Ammon's horn (tissue), 1 donor: ENCODE data around the gene CTNNA2.
A peak's percentile ranks its signal among the peaks of the same experiment; 100 is the strongest.
"Not testable (repeated sequence)": the region's sequence is repeated elsewhere in the genome, so short reads cannot be mapped to it uniquely, and the experiment has no call there.

ENCODE experiments used
- DNase-seq: peaks from one replicate; pipeline ENCODE4 v3.0.0-alpha.2; 2016; ENCODE audit warnings: low spot score

Gene CTNNA2

DNA sequence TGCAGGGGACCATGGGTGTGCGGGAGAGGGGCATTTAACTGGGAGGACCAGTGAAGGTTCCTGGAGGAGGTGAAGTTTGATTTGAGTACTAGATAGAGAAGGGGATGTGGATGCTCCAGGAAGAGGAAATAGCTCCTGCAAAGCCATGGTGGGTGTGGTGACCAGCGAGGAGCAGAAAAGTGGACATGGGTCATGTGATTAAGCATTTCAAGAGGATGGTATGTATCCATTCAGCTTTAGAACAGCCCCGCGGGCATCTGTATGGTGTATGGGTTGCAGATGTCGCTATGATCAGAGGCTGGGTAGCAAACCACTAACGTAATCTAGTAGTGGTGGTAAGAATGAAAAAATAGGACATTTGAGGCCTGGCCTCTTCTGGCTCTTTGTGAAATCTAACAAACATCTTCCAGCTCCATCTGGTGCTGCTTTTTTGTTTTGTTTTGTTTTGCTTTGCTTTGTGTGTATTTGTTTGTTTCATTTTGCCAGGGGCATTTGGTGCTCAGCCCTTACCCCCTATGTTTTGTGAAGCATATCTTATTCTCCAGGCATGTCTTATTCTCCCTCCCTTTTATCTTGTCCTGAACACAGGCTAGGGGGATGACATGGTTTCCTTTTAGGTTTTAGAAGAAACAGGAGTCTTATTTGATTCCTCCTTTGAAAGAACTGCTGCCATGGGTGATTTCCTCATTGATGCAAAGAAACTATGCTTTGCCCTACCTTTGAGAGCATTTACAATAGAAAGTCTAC lies 565.6 kb downstream of the CTNNA2 start:
- DNase-seq = no peak

DNA sequence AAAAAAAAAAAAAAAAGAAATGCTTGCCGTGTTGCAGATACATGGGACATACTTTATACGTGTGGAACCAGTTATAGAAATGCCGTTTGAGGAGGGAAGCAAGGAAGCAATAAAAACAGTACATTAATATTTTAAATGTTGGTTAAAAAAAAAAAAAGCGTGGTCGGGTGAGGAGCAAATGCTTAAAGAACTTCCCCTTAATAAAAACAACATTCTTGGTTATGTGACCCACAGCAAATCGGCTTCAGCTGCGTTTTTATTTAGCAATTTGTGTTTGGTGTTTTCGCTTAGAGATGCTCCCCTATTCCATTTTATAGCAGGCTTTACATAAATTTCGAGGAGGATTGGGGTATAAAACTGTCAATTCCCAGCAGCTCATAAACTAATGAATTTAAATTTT lies 568.1 kb downstream of the CTNNA2 start:
- no peak for DNase-seq

DNA sequence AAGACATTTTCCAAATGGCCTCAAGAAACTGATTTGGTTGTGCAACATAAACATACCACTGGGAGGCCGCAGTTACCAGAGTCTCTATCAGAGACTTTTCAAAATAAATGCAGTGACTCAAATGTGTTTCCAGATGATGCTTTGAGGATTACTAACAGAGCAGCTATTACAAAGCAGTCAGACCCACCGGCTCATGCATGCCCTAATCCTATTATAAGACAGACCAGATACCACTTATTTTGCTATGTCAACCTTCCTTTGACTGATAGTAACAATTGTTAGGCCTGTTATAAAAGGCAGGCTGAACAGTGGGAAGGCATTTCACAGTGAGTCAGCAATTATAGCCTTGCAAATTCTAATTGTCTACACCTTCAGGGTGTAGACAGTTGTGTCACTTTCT lies 574.0 kb downstream of the CTNNA2 start:
- no peak for DNase-seq

DNA sequence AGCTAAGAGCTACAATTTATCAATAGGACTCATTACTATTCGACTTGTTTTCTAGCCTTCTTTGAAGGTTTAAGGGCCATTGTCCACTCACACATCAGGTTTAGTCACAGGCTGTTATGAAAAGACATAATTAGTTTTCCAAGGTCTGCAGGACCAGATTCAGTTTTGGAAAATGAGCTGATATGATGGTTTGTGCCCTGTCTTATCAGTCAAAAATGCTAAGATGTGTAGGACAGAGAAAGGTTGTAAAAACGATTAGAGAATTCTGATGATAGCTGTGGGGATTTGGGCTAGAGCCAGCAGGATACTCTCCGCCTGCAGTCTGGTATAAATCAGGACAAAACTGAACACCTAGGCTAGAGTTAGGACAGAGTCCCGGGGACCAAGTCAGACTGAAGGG lies 578.4 kb downstream of the CTNNA2 start:
- DNase-seq = no peak

DNA sequence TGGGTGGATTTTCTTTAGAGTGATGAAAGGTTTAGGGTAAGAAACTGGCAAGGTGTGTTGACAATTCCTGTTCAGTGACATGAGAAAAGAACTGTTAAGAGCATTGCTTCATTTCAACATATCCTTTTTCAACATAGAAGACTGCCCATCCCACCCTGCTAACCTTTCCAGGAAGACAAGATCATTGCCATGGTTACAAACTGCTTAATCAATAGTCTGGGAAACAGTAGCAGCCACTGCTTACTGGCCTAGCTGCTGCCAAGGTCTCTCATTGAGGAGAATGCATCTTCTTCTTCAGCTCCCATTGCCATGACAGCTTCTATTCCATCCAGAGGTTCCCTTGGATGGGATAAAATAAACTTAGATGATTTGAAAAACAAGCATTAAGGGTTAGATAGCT lies 579.6 kb downstream of the CTNNA2 start:
- DNase-seq = no peak

DNA sequence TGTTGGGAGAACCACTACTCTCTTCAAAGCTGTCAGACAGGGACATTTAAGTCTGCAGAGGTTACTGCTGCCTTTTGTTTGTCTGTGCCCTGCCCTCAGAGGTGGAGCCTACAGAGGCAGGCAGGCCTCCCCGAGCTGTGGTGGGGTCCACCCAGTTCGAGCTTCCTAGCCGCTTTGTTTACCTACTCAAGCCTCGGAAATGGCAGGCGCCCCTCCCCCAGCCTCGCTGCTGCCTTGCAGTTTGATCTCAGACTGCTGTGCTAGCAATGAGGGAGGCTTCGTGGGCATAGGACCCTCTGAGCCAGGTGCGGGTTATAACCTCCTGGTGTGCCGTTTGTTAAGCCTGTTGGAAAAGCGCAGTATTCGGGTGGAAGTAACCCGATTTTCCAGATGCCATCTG lies 585.7 kb downstream of the CTNNA2 start:
- not testable (repeated sequence) for DNase-seq

DNA sequence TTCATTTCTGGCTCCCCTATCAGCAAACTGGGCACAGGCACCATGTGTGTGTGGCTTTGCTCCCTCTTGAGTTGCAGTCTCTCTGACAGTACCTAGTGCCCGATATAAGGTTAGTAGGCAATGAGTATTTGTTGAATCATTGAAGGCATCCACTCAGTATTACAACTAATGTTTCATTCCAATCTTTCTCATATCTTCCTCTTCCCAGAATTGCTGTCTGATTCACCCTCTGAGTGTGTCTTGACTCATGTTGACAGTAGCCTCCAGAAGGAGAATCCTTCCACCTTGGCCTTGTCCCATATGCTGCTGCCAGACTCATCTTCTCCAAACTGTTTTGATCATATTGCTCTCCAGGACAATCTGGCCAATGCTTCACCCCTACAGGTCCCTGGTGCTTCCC lies 589.2 kb downstream of the CTNNA2 start:
- DNase-seq = no peak

DNA sequence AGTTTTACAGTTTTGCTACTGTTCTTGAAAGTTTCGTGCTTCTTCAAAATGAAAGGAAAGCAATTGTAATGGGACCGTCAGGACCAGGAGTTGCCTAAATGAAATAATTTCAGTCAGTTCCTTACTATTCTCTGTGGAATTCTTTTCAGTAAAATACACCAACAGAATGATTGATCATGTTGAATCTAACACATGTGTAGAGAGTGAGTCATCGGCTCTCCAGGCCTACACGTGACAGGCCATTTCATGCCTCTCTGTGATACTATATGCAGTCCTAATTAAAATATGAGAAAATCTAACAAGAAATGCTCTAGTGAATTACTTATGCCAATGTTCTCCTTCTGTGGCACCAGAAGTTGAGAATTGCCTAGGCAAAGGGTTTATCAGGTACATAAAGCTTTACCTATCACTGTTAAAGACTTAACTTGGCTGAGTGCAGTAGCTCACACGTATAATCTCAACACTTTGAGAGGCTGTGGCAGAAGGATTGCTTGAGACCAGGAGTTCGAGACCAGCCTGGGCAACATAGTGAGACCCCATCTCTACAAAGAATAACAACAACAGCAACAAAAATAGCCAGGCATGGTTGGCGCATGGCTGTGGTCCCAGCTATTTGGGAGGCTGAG lies 592.3 kb downstream of the CTNNA2 start:
- no peak for DNase-seq

DNA sequence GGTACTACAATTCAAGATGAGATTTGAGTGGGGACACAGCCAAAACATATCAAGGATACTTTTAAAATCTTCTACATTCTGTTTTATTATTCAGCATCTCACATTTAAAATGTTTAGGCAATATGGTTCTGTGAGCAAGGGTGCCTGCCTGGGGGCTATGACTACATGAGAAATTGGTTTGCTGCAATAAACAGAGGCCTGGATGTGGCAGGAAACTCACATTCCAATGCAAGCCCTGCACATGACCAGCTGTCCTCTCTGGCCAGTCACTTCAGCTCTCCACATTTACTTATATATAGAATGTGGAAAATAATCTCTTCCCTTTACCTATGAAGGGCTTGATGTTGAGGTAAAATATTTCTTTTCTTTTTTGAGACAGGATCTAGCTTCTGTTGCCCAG lies 598.3 kb downstream of the CTNNA2 start:
- no peak for DNase-seq

DNA sequence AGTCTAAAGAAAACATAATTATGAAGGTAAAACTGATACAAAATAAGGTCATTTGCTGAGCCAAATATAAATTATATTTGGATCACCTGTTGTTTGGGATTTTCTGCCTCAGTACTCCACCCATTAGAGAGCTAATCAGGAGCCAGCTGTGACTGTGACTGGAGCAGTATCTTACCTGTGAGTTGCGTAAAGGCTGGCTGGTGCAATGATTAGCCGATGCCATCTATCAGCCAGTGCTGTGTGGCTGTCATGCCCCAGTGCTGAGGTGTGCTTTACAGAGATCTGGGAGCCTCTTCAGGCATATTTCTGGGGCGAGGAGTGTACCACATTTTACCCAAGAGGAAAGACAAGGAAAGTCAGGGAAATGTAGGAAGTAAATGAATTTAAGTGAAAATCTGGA lies 599.9 kb downstream of the CTNNA2 start:
- no peak for DNase-seq

DNA sequence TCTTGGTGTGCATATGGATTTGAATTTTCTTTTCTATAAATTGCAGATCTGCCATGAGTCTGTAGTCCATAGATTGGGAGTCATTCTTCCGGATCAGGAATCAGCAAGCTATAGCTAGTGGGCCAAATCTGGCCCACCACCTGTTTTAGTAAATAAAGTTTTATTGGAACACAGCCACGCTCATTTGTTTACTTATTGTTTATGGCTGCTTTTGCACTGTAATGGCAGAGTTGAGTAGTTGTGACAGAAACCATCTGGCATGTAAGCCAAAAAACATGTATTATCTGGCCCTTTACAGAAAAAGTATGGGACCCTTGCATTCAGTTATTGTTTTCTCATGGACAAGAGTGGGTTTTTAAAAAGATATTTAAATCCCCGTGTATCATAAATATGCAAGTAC lies 600.5 kb downstream of the CTNNA2 start:
- no peak for DNase-seq

DNA sequence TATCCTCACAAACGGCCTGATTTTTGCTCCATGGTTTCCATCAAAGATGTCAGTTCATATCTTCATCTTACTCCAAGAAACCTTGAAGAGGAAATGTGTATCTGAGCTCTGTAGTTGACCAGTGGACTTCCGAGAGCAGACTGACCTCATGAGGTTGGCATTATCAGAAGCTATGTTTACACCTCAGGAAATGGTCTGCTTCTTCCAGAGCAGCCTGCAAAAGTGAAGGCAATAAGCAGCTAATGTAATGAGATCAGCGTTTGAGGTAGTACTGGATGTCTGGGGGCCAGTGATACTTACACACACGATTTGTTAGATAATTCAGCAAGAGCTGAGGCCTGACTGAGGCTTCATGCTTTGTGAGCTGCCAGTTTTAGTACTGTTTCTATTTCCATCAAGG lies 602.0 kb downstream of the CTNNA2 start:
- no peak for DNase-seq

DNA sequence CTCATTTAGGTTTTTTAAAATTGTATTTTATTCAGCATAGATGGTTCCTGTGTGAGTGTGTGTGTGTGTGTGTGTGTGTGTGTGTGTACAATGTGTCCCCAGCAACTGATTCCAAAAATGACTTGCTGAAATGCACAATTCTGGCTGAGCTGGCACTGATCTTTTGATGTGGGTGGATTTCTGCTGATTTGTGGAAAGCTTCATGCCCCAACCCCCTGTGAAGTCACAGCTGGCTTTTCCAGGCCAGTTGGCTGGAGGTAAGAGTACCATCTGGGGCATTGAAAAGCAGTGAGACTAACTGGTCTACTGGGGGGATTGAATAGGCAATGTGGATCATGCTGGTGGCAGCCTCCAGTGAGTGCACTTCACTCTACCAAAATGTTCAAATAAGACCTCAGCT lies 604.5 kb downstream of the CTNNA2 start:
- peak; percentile 47 for DNase-seq

DNA sequence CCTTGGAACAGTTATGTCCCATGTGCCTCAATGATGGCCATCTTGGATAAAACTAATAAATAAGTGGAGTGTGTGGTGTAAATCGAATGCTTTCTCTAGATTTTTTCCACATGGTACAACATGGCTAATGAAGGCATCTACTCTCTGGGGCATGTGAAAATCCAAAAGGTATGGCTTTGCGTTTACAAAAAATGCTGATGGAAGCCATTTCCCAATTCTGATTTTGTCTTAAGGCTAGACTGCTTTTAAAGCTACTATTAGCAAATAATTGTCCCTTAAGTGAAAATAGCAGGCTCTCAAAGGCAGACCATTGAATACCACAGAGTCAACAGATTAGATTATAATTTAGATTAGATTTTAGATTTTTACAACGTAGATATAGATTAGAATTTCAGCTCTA lies 608.0 kb downstream of the CTNNA2 start:
- no peak for DNase-seq

DNA sequence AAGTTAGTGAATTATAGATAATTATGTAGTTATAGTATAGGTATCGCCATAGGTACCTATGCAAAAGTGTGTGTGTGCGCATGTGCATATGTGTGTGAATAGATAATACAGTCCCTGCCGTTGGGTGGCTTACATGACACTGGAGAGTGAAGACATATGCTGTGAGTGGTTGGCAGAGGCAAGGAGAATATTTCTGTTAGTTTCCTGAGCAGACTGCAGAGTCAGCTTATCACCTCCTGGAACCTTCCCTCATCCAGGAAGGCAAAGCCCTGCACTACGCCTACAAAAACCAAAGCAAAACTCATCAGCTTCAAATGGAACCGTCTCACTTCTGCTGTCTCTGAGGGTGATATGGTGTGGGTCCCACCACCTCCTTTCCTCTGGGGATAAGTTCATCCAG lies 609.8 kb downstream of the CTNNA2 start:
- no peak for DNase-seq

DNA sequence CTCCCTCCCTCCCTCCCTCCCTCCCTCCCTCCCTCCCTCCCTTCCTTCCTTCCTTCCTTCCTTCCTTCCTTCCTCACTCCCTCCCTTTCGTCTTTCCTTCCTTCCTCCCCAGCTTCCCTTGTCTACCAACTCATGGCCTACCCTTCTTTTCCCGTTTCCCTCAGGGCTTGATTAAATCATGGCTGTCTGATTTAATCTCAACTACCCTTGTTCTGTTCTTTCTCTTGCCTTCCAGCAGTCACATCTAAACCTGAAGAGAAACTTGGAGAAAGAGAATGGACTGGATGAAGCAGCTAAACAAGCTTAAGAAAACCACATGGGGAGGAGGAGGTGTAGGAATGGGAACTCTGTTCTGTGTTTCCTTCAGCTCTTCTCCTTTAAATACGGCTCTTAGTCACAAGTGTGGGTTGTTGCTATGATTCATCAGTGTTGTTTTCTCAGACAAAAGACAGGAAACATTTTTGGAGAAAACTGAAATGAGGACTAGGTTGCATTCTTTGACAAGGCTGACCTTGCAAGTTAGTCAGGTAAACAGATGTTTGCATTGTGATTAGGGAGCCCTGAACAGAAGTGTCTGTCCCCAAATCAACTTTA lies 613.8 kb downstream of the CTNNA2 start:
- DNase-seq = peak; percentile 47

DNA sequence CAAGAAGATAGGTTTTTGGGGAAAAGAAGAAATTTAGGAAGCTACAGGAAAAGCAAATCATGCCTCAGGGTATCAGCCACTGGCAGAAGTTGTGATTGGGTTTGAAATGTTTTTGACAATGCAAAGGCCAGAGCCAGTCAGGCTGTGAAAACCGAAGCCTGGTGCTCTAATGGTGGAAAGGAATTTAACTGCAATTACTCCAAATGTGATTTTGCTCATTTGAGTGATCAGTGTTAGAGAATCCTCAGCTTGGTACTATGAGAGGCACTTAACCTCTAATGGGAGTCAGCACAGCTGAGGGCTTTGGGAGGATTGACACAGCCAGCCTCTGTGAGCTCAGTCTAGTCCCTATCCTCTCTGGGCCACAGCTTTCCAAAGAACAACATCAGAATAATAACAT lies 615.2 kb downstream of the CTNNA2 start:
- DNase-seq = no peak

DNA sequence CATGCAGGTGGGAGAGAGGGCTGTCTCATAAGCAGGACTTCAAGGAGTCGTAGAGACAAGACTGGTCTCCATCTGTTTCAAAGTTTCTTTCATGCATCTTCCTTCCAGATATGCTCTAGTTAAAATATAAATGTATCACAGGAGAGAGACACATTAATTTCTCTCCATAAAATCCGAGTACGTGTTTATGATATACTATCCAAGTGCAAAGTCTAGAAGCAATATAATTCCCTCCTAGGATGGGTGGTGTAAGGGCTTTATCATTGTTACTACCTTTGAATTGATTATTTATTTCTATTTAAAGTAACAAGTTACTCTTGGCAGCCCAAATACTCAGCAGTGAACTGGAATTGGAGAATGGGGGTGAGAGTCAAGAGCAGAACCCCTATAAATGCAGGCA lies 619.4 kb downstream of the CTNNA2 start:
- no peak for DNase-seq

DNA sequence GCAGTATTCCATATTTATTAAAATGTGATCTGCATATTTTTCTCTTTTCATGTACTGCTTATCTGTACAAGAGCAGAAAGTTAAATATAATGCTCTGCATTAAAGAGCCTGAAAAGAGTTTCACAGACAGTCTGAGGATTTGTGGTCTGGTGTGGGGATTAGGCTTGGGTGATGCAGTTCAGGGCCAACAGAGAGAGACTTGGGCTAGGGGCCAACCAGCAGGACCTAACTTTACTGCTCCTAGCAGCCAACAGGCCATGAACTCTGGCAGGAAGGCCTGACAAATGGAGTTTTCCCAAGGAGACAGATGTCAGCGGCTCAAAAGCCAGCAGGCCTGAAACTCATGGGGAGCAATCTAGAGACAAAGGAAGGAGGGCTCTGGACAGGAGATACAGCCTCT lies 622.1 kb downstream of the CTNNA2 start:
- no peak for DNase-seq

DNA sequence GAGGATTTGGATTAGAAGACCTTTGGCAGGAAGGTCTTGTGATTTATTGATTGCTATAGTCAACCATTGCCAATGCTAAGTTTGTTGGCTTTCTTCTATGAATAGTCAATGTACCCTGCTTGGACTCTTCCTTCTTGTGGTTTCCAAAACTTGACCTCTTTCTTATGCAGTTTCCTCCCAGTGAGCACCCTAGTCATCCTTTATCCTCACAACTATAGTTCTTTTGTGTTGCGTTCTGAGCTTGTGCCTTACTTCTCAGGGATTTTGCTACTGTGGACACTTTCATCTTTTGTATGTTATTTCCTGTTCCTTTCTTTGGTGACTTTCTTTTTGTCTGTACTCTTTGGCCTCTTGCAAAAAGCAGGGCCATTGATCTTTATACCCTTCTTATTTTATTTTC lies 623.5 kb downstream of the CTNNA2 start:
- no peak for DNase-seq

DNA sequence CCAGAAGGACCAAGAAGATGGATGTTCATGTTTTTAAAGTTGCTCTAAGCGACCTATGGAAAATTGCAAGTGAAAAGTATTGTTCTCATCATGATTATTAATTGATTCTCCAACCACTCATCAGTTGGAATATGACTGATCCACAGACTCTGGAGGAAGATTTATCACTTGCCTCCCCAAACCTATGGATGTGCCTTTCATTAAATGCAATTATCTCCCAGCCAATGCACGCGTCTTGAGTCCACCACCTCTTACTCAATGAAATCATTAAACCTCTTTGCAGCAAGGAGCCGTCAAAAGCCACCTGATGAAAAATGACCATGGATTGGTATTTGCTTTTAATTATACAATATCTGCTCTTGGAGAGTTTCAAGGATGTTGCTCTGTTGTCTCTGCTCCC lies 626.1 kb downstream of the CTNNA2 start:
- DNase-seq = no peak

DNA sequence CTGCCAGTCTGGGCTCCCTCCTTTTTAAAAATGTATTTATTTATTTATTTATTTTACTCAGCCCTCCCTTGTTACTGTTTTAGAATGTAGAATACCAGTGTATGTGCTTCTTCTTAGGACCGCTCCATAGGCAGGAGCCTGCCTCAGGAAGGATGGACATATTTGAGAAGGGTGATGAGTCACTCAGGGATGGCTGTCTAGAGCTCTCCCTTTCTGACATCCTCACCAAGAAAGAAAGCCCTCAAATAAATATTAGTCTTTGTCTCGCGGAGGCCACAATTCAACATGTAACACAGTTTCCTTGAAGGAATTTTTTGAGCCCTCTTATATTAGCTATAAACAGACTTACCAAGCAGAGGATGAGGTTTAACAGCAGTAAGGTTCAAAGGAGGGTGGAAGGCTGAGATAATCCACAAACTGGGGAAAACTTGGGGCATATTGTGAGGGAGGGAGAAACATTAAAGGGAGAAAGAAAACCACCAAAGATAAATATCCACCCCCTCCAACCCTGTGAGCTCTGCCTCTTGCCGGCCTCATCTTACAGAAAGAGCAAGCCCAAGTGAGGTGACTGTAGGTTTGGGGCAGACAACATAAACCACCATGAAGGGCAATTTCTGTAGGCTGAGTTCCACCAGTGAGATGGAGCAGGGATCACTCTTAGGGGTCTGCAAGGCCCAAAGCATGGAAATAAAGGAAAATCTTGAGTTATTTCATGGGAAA lies 628.3 kb downstream of the CTNNA2 start:
- no peak for DNase-seq

DNA sequence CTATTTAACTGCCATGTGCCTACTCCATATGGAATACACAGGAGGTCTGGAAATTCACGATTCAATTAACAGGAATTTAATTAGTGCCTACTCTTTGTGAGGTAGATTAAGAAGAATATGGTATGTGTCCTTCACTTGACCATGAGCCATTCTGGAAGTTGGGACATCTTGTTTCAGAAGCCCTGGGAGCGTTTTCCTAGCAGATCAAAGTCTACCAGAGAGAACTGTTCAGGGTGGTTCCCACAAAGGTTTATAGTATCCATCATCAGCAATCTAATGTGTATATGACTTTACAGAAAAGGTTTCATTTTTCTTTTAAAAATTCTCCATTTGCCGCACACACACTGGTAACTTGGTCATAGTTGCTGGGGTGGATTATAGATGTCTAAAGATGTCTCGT lies 632.6 kb downstream of the CTNNA2 start:
- no peak for DNase-seq
